HG03095 (cell line): ENCODE data around the gene ACTA2.

Experiments
- ATAC-seq: cut with Tn5 transposase; IDR thresholded peaks from one replicate; pipeline ENCODE4 v1.9.1; 2021; ENCODE audit warnings: moderate library complexity; ENCODE audit not compliant: unreplicated experiment

ACTA2 gene

DNA sequence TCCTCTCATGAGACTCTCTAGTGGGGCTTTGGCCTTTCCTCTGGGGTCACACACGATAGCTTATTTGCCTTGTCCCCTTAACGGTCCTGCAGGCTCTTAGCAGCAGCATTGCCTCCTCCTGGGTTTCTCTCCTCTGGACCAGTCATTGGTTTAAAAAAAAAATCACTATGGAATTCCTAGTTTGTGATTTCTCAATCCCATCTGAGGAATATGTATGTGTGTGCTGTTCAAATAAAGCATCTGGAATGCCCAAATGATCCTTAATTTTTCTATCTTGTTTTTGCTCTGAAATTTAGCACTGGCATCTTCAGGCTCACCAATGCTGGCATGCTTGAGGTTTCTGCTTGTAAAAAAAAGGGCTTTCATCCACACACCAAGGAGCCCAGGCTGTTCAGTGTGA is 30.5 kb downstream of the ACTA2 start:
- ATAC-seq, result no peak

DNA sequence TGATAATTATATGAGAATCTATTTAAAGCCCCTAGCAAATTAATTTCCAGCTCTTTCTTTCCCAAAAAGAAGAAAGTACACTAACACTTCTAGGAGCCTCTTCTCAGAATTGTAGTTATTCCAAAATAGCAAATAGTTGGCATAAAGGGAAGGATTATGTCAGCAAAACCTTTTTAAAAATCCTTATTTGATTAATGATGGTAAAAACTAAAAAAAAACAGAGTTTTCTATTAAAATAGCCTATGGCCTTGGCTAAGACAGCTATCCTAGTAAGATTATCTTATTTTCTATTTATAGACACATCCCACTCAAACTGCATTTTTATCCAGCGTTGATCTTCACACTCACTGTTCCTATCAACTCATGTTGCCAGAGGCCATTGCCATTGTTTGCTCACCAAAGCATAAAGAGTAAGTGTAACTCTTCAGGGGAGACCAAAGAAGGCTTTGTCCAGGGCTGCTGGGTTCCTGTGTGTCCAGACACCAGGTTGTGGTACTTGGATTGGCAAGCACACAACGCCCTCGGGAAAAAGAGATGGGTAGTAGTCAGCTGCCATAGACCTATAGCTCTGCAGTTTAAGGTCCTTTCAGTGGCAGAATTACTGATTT is 31.5 kb downstream of the ACTA2 start:
- no peak for ATAC-seq

GRCh38 chr10:88920198-88920597 is 32.4 kb downstream of the ACTA2 start:
- no peak for ATAC-seq

GRCh38 chr10:88919041-88919440 is 33.5 kb downstream of the ACTA2 start:
- ATAC-seq, result no peak

DNA sequence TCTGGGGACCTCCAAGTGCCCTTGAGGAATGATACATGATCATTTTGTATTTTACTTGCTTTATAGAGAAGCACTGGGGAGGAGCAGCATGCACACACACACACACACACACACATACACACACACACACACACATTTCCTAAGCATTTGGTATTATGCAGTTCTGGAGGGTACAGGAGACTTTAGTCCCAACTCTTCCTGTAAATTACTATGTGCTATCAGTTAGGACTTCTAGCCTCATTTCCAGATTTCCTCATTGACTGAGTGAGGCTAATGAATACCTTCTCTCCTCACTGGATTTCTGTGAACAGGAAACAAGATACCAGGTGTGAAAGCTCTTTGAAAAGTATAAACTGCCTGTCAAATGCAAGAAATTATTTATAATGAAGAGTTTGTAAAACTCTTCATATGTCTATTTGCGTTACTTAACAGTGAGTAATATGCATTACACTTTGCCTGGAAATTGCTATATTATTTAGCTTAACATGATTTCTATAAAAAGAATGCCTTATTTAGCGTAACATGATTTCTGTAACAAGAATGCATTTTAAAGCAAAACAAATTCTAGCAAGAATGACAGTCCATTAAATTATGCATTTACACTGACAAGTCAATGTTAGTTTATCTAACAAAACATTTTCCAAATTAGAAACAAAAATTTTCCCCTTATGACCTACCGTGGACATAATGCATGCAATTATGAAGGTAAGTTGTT is 34.2 kb downstream of the ACTA2 start:
- ATAC-seq, result no peak

DNA sequence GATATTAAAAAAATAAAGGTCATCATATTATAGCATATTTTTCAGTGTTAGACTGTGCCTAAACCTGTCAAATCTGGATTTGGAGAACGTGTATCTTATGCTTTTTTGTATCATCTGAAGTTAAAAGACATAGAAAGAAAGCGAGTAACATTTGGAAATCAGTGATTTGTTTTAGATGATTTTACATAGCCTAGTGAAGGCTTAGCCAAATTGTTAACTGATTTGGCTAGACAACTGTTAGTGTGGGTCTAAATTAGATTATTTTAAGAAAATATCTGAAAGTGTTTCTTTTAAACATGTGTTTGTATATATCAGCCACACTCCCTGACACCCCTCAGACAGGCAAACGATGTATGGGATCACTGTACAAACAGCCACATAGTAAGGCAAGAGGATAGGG is 35.6 kb downstream of the ACTA2 start:
- no peak for ATAC-seq

DNA sequence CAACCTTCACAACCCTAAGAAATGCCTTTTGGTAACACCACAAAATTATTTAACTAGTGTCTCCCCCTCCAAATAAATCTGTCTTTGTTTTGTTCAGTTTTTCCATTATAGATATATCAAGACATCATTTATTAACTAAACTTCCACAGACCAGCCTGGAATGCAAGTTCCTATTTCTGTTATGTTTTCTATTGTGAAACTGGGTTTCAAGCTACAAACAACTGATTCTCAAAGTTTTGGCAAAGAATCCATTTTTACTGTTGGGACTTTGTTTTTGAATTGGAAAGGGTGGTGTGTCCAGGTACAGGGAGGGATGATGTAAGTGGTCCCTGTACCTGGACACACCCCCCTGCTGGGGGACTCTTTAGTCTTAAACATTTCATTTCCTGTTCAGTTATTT is 36.3 kb downstream of the ACTA2 start:
- no peak for ATAC-seq

GRCh38 chr10:88915781-88916180 is 36.8 kb downstream of the ACTA2 start:
- no peak for ATAC-seq

- ATAC-seq, result no peak
Observed at GRCh38 chr10:88913788-88914187, 38.8 kb downstream of the ACTA2 start.

DNA sequence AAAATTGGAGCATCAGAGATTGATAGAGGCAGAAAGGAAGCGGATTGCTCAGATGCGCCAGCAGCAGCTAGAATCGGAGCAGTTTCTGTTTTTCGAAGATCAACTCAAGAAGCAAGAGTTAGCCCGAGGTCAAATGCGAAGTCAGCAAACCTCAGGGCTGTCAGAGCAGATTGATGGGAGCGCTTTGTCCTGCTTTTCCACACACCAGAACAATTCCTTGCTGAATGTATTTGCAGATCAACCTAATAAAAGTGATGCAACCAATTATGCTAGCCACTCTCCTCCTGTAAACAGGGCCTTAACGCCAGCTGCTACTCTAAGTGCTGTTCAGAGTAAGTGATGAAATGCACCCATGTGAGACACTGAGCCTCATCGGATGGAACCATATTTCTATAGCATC is 39.4 kb downstream of the ACTA2 start:
- no peak for ATAC-seq

DNA sequence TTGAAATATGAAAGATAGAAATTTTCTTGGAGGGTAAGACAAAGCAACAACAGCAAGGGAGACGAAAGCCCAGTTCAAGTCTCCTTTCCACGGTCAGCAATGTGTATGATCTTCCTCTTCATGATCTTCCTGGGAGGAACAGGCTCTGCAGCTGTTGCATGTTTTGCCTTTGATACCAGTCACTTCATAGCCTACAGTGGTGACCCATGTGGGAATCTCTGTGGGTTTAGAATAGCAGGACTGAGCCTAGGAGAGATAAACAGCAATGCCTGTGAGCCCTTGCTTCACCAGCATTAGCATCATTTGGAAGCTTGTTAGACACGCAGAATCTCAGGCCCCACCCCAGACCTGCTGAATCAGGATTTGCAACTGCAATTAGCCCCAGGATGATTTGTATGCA is 40.7 kb downstream of the ACTA2 start:
- ATAC-seq, result no peak

DNA sequence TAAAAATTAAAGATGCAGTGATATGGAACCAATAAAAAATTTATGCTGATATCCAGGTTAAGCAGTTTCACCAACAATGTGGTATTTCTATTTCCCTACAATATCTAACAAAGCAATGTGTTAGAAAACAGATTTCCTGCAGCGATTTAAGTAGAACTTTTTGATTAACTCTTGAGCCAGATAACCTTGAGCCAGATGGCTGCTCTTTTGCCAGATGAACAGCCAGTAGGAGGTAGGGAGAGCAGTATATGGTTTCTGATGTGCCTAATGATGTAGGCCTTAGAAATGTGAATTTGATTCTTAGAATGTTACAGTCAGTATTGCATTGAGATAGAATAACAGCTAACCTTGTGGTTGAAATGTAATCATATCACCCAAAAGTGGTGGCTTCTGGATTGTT is 41.5 kb downstream of the ACTA2 start:
- no peak for ATAC-seq

- no peak for ATAC-seq
Observed at GRCh38 chr10:88908194-88908593, 44.4 kb downstream of the ACTA2 start.

- no peak for ATAC-seq
Observed at GRCh38 chr10:88906921-88907320, 45.7 kb downstream of the ACTA2 start.

GRCh38 chr10:88903715-88904114 is 48.9 kb downstream of the ACTA2 start:
- no peak for ATAC-seq

DNA sequence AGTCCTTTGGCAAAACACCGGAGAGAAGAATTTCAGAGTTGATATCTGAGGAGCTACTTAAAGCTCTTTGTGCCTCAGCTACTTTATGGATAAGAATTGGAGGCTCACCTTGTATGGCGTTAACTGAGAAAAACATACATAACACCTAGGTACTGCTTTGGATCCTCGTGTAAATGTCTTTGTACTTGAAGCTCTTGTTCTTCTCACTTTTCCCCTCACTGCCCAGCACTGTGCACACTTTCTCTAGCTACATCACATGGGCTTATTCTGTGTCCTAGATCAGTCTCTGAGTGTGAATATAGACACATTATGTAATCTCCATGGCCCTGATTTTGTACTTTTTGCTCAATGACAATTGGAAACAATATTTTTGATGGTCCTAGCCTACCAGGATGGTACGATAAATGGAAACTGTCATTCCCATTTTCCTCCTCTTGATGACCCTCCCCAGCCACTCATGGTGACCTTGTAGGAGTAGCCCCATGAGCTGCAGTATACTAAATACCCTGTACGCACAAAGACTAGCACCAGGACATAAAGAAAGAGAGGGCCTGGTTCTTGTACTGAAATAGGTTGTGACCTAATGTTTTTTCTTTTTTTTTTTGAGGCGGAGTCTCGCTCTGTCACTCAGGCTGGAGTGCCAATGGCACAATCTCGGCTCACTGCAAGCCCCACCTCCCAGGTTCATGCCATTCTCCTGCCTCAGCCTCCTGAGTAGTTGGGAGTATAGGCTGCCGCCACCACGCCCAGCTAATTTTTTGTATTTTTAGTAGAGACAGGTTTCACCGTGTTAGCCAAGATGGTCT is 50.4 kb downstream of the ACTA2 start:
- ATAC-seq, result peak; percentile 30

GRCh38 chr10:88901206-88901983 is 51.2 kb downstream of the ACTA2 start:
- ATAC-seq, result peak; percentile 72

GRCh38 chr10:88899886-88900285 is 52.7 kb downstream of the ACTA2 start:
- no peak for ATAC-seq

- no peak for ATAC-seq
Observed at GRCh38 chr10:88898727-88899126, 53.8 kb downstream of the ACTA2 start.

- ATAC-seq, result no peak
Observed at GRCh38 chr10:88896994-88897853, 55.3 kb downstream of the ACTA2 start.
